HCT116 (cell line): ENCODE data around the gene DCUN1D5. TPM values are rescaled to one million over a fixed set of nuclear protein-coding genes. Genes with fewer than 3 reads are reported as not detected.

ENCODE experiments used
- ATAC-seq: fragments of 200-7000 bp; cut with Tn5 transposase; 2 replicates; pipeline ENCODE4 v1.9.1; 2020; ENCODE audit warnings: mild to moderate bottlenecking, moderate library complexity
- BruUV-seq: library from RNA; stranded (reverse); fragments of 400-500 nt; replicated peaks from 2 replicates; lab custom pipeline; 2021; lab: Mats Ljungman, UMichigan
- CTCF ChIA-PET: fragments of 300-600 bp; sonication (Branson Sonifier 250); formaldehyde crosslinking; loops from one replicate; lab custom pipeline; 2021; ENCODE audit warnings: antibody characterized with exemption; lab: Charles Lee
- POLR2A ChIA-PET: fragments of 300-600, 350-600 bp; sonication (Branson Sonifier 250); formaldehyde crosslinking; loops from one replicate; lab custom pipeline; 2021; ENCODE audit warnings: antibody characterized with exemption; lab: Charles Lee
- RAD21 ChIA-PET, 2 experiments: fragments of 300-600 bp; sonication (Branson Sonifier 250); formaldehyde crosslinking; loops; one replicate each; lab custom pipeline; 2023; ENCODE audit warnings: low total read pairs in 2 of 2; ENCODE audit not compliant: uncharacterized antibody in 2 of 2, unreplicated experiment in 2 of 2, low non-redundant PET in 1 of 2; lab: Charles Lee
- DNase-seq: peaks from one replicate; pipeline ENCODE4 v3.0.0-alpha.2; 2010; ENCODE audit warnings: low read depth, low spot score
- H2AFZ ChIP-seq: fragments of 200-600 bp; shearing (Covaris generic), sonication (generic); 2 replicates; pipeline ENCODE4 v1.6.1; 2017; ENCODE audit warnings: low read depth, mixed run types, mixed read lengths, antibody characterized with exemption, low read length; ENCODE audit not compliant: poor library complexity, severe bottlenecking
- H3K27ac ChIP-seq: 2 replicates; pipeline ENCODE4 v1.5.1; 2012; ENCODE audit warnings: low read depth, low read length
- H3K27me3 ChIP-seq: fragments of 200-600 bp; sonication (generic); 2 replicates; pipeline ENCODE4 v1.6.1; 2016; ENCODE audit warnings: mixed run types, low read length, mixed read lengths; ENCODE audit not compliant: insufficient read depth
- H3K36me3 ChIP-seq, 2 experiments: fragments of 200-500 bp in 1 of 2; fragments of 200-600 bp in 1 of 2; sonication (Bioruptor generic) in 1 of 2; sonication (generic) in 1 of 2; 2 replicates each; pipeline versions ENCODE4 v1.5.1 to v1.6.1; 2014 to 2016; ENCODE audit warnings: low read length in 2 of 2, inconsistent platforms in 1 of 2, mixed read lengths in 1 of 2, mixed run types in 1 of 2; ENCODE audit not compliant: insufficient read depth in 2 of 2, control insufficient read depth in 1 of 2
- H3K4me1 ChIP-seq, 2 experiments: fragments of 200-600 bp in 1 of 2; sonication (generic) in 1 of 2; 2 replicates each; pipeline versions ENCODE4 v1.5.1 to v1.6.1; 2012 to 2017; ENCODE audit warnings: low read length in 2 of 2, inconsistent platforms in 1 of 2, mild to moderate bottlenecking in 1 of 2, mixed read lengths in 1 of 2, mixed run types in 1 of 2, moderate library complexity in 1 of 2; ENCODE audit not compliant: insufficient read depth in 2 of 2, control insufficient read depth in 1 of 2
- H3K4me2 ChIP-seq: fragments of 200-600 bp; sonication (generic); 2 replicates; pipeline ENCODE4 v1.6.1; 2017; ENCODE audit warnings: mixed run types, low read length, mixed read lengths
- H3K4me3 ChIP-seq, 2 experiments: fragments of 200-600 bp in 1 of 2; sonication (generic) in 1 of 2; replicated peaks in 1 of 2; 2 replicates each; pipeline ENCODE4 v1.5.1; 2011 to 2016; ENCODE audit warnings: low read length in 2 of 2, control low read depth in 1 of 2, low read depth in 1 of 2, mild to moderate bottlenecking in 1 of 2, mixed read lengths in 1 of 2, mixed run types in 1 of 2
- H3K79me2 ChIP-seq: fragments of 200-600 bp; sonication (generic); 2 replicates; pipeline ENCODE4 v1.6.1; 2017; ENCODE audit warnings: mild to moderate bottlenecking, mixed run types, low read length, moderate library complexity, mixed read lengths; ENCODE audit not compliant: insufficient read depth
- H3K9ac ChIP-seq: fragments of 200-600 bp; sonication (generic); 2 replicates; pipeline ENCODE4 v1.6.1; 2016; ENCODE audit warnings: low read length, mixed read lengths
- H3K9me2 ChIP-seq: fragments of 200-600 bp; sonication (generic), shearing (Covaris generic); 2 replicates; pipeline ENCODE4 v1.6.1; 2017; ENCODE audit warnings: mixed run types, mild to moderate bottlenecking, moderate library complexity; ENCODE audit not compliant: insufficient read depth
- H3K9me3 ChIP-seq, 2 experiments: fragments of 200-500 bp in 1 of 2; fragments of 200-600 bp in 1 of 2; sonication (Bioruptor generic) in 1 of 2; sonication (generic) in 1 of 2; 2 replicates each; pipeline ENCODE4 v1.6.1; 2014 to 2017; ENCODE audit warnings: low read length in 2 of 2, mixed read lengths in 2 of 2, inconsistent platforms in 1 of 2, low read depth in 1 of 2, mild to moderate bottlenecking in 1 of 2, mixed run types in 1 of 2, moderate library complexity in 1 of 2; ENCODE audit not compliant: control insufficient read depth in 1 of 2, insufficient read depth in 1 of 2
- H4K20me1 ChIP-seq: fragments of 200-600 bp; sonication (generic), shearing (Covaris generic); 2 replicates; pipeline ENCODE4 v1.6.1; 2017; ENCODE audit warnings: mixed run types, mild to moderate bottlenecking, moderate library complexity; ENCODE audit not compliant: insufficient read depth
- ATF3 ChIP-seq: IDR thresholded peaks from 2 replicates; pipeline ENCODE4 v1.6.1; 2012
- CEBPB ChIP-seq: IDR thresholded peaks from 2 replicates; pipeline ENCODE4 v1.6.1; 2012; ENCODE audit warnings: low read depth
- CTCF ChIP-seq, 3 experiments: fragments of 200-600 bp in 1 of 3; sonication (generic) in 1 of 3; IDR thresholded peaks in 2 of 3; conservative IDR thresholded peaks in 1 of 3; 2 replicates each; pipeline ENCODE4 v1.5.1; 2012 to 2017; ENCODE audit warnings: low read depth in 2 of 3, low read length in 2 of 3, antibody characterized with exemption in 1 of 3, borderline replicate concordance in 1 of 3, control low read depth in 1 of 3, mild to moderate bottlenecking in 1 of 3, mixed read lengths in 1 of 3, mixed run types in 1 of 3, moderate library complexity in 1 of 3; ENCODE audit not compliant: insufficient read depth in 1 of 3
- EGR1 ChIP-seq: IDR thresholded peaks from 2 replicates; pipeline ENCODE4 v1.6.1; 2012; ENCODE audit warnings: low read depth
- ELF1 ChIP-seq: IDR thresholded peaks from 2 replicates; pipeline ENCODE4 v1.6.1; 2012; ENCODE audit warnings: low read depth, borderline replicate concordance
- EZH2 ChIP-seq: fragments of 200-600 bp; sonication (generic); IDR thresholded peaks from 2 replicates; pipeline ENCODE4 v1.6.1; 2017; ENCODE audit warnings: antibody characterized with exemption, mixed run types
- EZH2phosphoT487 ChIP-seq: fragments of 200-600 bp; IDR thresholded peaks from 2 replicates; pipeline ENCODE4 v1.6.1; 2018; ENCODE audit warnings: antibody characterized with exemption, borderline replicate concordance
- FOSL1 ChIP-seq: IDR thresholded peaks from 2 replicates; pipeline ENCODE4 v1.6.1; 2012; ENCODE audit warnings: low read depth
- MAX ChIP-seq: IDR thresholded peaks from 2 replicates; pipeline ENCODE4 v1.6.1; 2012
- POLR2A ChIP-seq: IDR thresholded peaks from 2 replicates; pipeline ENCODE4 v1.7.0; 2011; ENCODE audit warnings: borderline replicate concordance; ENCODE audit not compliant: insufficient read depth, insufficient read length; ENCODE audit errors: extremely low read depth
- REST ChIP-seq: IDR thresholded peaks from 2 replicates; pipeline ENCODE4 v1.6.1; 2012; ENCODE audit warnings: low read depth
- SIN3A ChIP-seq: IDR thresholded peaks from 2 replicates; pipeline ENCODE4 v1.6.1; 2012; ENCODE audit warnings: low read depth
- SP1 ChIP-seq: IDR thresholded peaks from 2 replicates; pipeline ENCODE4 v1.6.1; 2012; ENCODE audit warnings: low read depth
- TCF7L2 ChIP-seq: IDR thresholded peaks from 2 replicates; pipeline ENCODE4 v1.7.0; 2011; ENCODE audit warnings: borderline replicate concordance, inconsistent platforms; ENCODE audit not compliant: insufficient read depth, insufficient read length; ENCODE audit errors: extremely low read depth
- ZBTB33 ChIP-seq: IDR thresholded peaks from 2 replicates; pipeline ENCODE4 v1.6.1; 2011; ENCODE audit warnings: mild to moderate bottlenecking, low read length, moderate library complexity; ENCODE audit not compliant: insufficient replicate concordance; ENCODE audit errors: extremely low read depth
- ZFX ChIP-seq: fragments of 450-650 bp; IDR thresholded peaks from 2 replicates; pipeline ENCODE4 v1.6.1; 2017
- ZNF274 ChIP-seq: fragments of 200-500 bp; sonication (Bioruptor generic); IDR thresholded peaks from 2 replicates; pipeline ENCODE4 v1.6.1; 2014; ENCODE audit warnings: mild to moderate bottlenecking, low read depth, low read length, inconsistent platforms
- intact Hi-C: fragments of 100-400 bp; cut with micrococcal nuclease; formaldehyde crosslinking; loops from 2 replicates; pipeline ENCODE4 v1.10.0; 2022
- total RNA-seq: library from RNA; stranded (reverse); gene quantifications from one replicate; pipeline ENCODE4 v1.2.1, GENCODE V29; 2021; ENCODE audit not compliant: unreplicated experiment

The DCUN1D5 gene
- total RNA-seq, 1 experiment from 2014 or later: 60.1 TPM

- H3K4me1 ChIP-seq: peaks cover 0 to 7% of the 10 kb centered on the region in 2 experiments; a peak in 1 of 4 replicates
- H3K4me3 ChIP-seq: no peak overlapping the region
- intact Hi-C loops: no loop called here
- H3K27me3 ChIP-seq: no peaks in the 10 kb centered on the region
- POLR2A ChIA-PET: no interaction called here
- no peak overlapping the region for H3K9ac ChIP-seq
- H3K9me3 ChIP-seq: no peaks in the 10 kb centered on the region
- no peak for DNase-seq
- no peak for ATAC-seq
- H3K36me3 ChIP-seq: no peaks in the 10 kb centered on the region
- no peak overlapping the region for H3K27ac ChIP-seq
- H2AFZ ChIP-seq: no peak overlapping the region
- H4K20me1 ChIP-seq: no peaks in the 10 kb centered on the region
- no peak overlapping the region for H3K4me2 ChIP-seq
- H3K9me2 ChIP-seq: no peaks in the 10 kb centered on the region
- H3K79me2 ChIP-seq: no peaks in the 10 kb centered on the region
- no TSS peak for BruUV-seq
- TF ChIP-seq SIN3A (no peak), TCF7L2 (no peak), EZH2 (no peak), ZFX (no peak), MAX (no peak), CTCF (IDR thresholded peaks at IDR 0.05 in 2 of 3, conservative IDR thresholded peaks at IDR 0.05 in 1 of 3; ENCODE audit: borderline replicate concordance in 1 of 3, insufficient read depth in 1 of 3, low read depth in 2 of 3, low read length in 2 of 3) (no peak), POLR2A (no peak), SP1 (no peak), ATF3 (no peak), ZNF274 (no peak), ZBTB33 (no peak), CEBPB (no peak), ELF1 (no peak), EZH2phosphoT487 (no peak), EGR1 (no peak), REST (no peak), FOSL1 (no peak)
- RAD21 ChIA-PET: no interaction called here
- CTCF ChIA-PET: no interaction called here
These were observed 19.4 kb upstream of the DCUN1D5 start for GRCh38 chr11:103111400-103111799.
